Measurements from ENCODE around the gene F8.

DNA sequence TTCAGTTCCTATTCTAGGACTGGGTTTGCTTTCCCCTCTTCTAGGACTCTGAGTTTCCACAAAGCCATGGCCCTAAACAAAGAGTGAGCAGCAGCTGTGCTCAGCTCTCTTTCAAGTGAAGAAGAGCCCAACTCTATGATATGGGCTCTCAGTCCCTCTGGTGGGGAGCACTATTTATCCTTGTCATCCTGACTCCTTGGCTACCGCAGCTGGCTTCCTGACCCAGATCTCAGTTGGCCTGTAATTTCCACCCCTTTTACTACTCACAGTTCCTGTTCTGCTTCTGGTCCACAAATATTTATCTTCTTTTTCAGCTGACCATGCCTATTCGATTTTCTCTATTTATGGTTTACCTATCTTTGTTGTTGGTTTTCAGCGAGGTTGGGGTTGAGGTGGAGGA lies 33.8 kb downstream of the F8 start:
- TF ChIP-seq, protein P1, sequence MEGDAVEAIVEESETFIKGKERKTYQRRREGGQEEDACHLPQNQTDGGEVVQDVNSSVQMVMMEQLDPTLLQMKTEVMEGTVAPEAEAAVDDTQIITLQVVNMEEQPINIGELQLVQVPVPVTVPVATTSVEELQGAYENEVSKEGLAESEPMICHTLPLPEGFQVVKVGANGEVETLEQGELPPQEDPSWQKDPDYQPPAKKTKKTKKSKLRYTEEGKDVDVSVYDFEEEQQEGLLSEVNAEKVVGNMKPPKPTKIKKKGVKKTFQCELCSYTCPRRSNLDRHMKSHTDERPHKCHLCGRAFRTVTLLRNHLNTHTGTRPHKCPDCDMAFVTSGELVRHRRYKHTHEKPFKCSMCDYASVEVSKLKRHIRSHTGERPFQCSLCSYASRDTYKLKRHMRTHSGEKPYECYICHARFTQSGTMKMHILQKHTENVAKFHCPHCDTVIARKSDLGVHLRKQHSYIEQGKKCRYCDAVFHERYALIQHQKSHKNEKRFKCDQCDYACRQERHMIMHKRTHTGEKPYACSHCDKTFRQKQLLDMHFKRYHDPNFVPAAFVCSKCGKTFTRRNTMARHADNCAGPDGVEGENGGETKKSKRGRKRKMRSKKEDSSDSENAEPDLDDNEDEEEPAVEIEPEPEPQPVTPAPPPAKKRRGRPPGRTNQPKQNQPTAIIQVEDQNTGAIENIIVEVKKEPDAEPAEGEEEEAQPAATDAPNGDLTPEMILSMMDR (IDR thresholded peaks at IDR 0.05), result no peak
- no peak for TF ChIP-seq POLR2A (IDR thresholded peaks at IDR 0.05)
